ENCODE measurements around the gene HEXD. TPM values are rescaled to one million over a fixed set of nuclear protein-coding genes. Genes with fewer than 3 reads are reported as not detected.

The HEXD gene
- 10.7 and 18.2 TPM in 2 replicates for total RNA-seq

GRCh38 chr17:82418001-82418986 is at the start of gene HEXD, which contains the start of gene OGFOD3:
Gene HEXD, plus strand, starts transcription at chr17:82418347. Its CDS starts 1,453 bp downstream, at chr17:82419800.
Gene OGFOD3, minus strand, starts transcription at chr17:82418586. Its CDS starts 101 bp downstream, at chr17:82418485.

GRCh38 chr17:82371333-82372248 is 46.6 kb upstream of the HEXD start, which contains the start of gene UTS2R:
Gene UTS2R, plus strand, starts transcription at chr17:82371765. Its CDS starts 2,560 bp downstream, at chr17:82374325.

GRCh38 chr17:82450357-82451106 is 32.4 kb downstream of the HEXD start, which contains the start of gene CYBC1:
Gene CYBC1, minus strand, starts transcription at chr17:82450752. Its CDS starts 1,498 bp downstream, at chr17:82449254.

DNA sequence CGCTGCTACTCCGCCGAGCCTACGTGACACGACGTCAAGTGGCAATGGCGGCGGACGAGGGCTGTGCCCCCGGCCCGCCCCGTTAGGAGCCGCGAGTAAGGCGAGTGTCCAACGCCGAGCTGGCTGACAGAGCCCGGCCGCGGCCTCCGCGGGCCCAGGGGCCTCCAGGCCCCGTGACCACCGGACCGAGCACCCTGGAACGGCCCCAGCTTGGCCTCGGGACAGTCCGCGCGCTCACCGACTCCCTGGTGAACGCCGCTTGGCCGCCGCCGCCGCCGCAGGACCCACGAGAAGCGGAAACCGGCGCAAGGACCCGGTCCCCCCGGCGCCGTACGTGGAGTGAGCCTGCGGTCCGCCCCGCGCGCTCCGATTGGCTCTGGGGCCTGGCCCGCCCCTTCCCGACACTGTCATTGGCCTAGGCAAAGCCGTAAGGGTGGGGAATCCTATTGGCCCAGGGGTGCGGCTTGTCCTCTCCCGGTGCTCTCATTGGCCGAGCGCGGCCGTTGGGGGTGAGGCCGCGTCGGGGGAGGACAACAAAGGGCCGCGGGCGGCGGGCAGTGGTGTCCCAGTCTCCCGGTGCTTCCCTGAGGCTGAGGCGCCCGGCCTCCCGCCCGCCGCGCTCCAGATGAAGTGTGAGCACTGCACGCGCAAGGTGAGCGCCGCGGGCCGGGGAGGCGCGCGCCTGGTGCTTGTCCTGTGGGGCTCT is 40.2 kb downstream of the HEXD start, which contains the start of gene NARF:
NARF (plus strand) TSS at position 563 of the 706 bp plus-strand sequence; CDS start at position 626, 63 bp downstream.

Other genes starting within 250 kb of the HEXD start
- 7.1 and 8.1 TPM in 2 replicates for gene CCDC57, start 205.5 kb upstream of the HEXD start, total RNA-seq
- gene SLC16A3, start 189.3 kb upstream of the HEXD start, total RNA-seq = 120 and 156 TPM in 2 replicates
- 45.7 and 54.6 TPM in 2 replicates for gene CSNK1D, start 144.6 kb upstream of the HEXD start, total RNA-seq
- not detected in 2 replicates for gene CD7, start 100.7 kb upstream of the HEXD start, total RNA-seq
- gene SECTM1, start 84.6 kb upstream of the HEXD start, total RNA-seq = 0.65 and 8.8 TPM in 2 replicates
- not detected in 2 replicates for gene TEX19, start 59.1 kb upstream of the HEXD start, total RNA-seq
- gene UTS2R, start 46.6 kb upstream of the HEXD start, total RNA-seq = not detected in 2 replicates
- gene OGFOD3, start 239 bp downstream of the HEXD start, total RNA-seq = 29.2 and 30.5 TPM in 2 replicates
- gene CYBC1, start 32.4 kb downstream of the HEXD start, total RNA-seq = 44.1 and 57.2 TPM in 2 replicates
- gene NARF, start 40.4 kb downstream of the HEXD start, total RNA-seq = 36.9 and 78.6 TPM in 2 replicates
- 21.7 and 22.1 TPM in 2 replicates for gene FOXK2, start 101.4 kb downstream of the HEXD start, total RNA-seq
- 51.8 and 56.5 TPM in 2 replicates for gene WDR45B, start 230.1 kb downstream of the HEXD start, total RNA-seq

Data from epithelial cell of umbilical artery (primary cell).